Naive thymus-derived CD4-positive, alpha-beta T cell (primary cell): ENCODE results near the gene EIF2B2. TPM values are rescaled to one million over a fixed set of nuclear protein-coding genes. Genes with fewer than 3 reads are reported as not detected.
A peak's percentile ranks its signal among the peaks of the same experiment; 100 is the strongest.

Experiments
- ATAC-seq: fragments of 150-1000 bp; cut with Tn5 transposase; 2 replicates; pipeline ENCODE4 v1.10.0; 2021; ENCODE audit warnings: mild to moderate bottlenecking, moderate library complexity
- CTCF ChIA-PET: fragments of 350-600 bp; sonication (Branson Sonifier 250); formaldehyde crosslinking; loops from one replicate; lab custom pipeline; 2021; ENCODE audit warnings: antibody characterized with exemption; lab: Charles Lee
- POLR2A ChIA-PET: fragments of 350-600 bp; sonication (Branson Sonifier 250); formaldehyde crosslinking; loops from one replicate; lab custom pipeline; 2021; ENCODE audit warnings: antibody characterized with exemption, inconsistent platforms; lab: Charles Lee
- DNase-seq, 9 donors: peaks; one replicate each; pipeline versions ENCODE4 v3.0.0 to v3.0.0-alpha.2; 2020 to 2022; ENCODE audit warnings: mixed read lengths in 1 of 9
- H3K27ac ChIP-seq: one replicate; pipeline ENCODE4 v1.7.0; 2013; ENCODE audit warnings: mild to moderate bottlenecking, low read depth, low read length, moderate library complexity
- H3K27me3 ChIP-seq, 2 donors: one replicate each; pipeline ENCODE4 v1.7.0; 2013; ENCODE audit warnings: low read length in 2 of 2, mild to moderate bottlenecking in 2 of 2, moderate library complexity in 2 of 2; ENCODE audit not compliant: control insufficient read depth in 2 of 2, insufficient read depth in 2 of 2
- H3K36me3 ChIP-seq, 3 experiments: 1 replicate in 2 of 3; 2 replicates in 1 of 3; pipeline ENCODE4 v1.7.0; 2013; ENCODE audit warnings: low read length in 3 of 3, mild to moderate bottlenecking in 3 of 3, moderate library complexity in 1 of 3; ENCODE audit not compliant: insufficient read depth in 3 of 3, control insufficient read depth in 2 of 3
- H3K4me1 ChIP-seq, 2 donors: one replicate each; pipeline ENCODE4 v1.7.0; 2013; ENCODE audit warnings: low read length in 2 of 2, mild to moderate bottlenecking in 2 of 2, moderate library complexity in 1 of 2; ENCODE audit not compliant: control insufficient read depth in 2 of 2, insufficient read depth in 2 of 2
- H3K4me3 ChIP-seq: 2 replicates; pipeline ENCODE4 v1.7.0; 2013; ENCODE audit warnings: mild to moderate bottlenecking, low read length
- H3K9me3 ChIP-seq, 3 experiments: 1 replicate in 2 of 3; 2 replicates in 1 of 3; pipeline ENCODE4 v1.7.0; 2013; ENCODE audit warnings: low read length in 3 of 3; ENCODE audit not compliant: control insufficient read depth in 2 of 3
- H3K27ac Mint-ChIP-seq, 9 donors: one replicate each; pipeline ENCODE4 v1.8.0; 2020 to 2022; ENCODE audit warnings: mixed read lengths in 9 of 9, mild to moderate bottlenecking in 8 of 9, moderate library complexity in 5 of 9, inconsistent platforms in 2 of 9
- H3K27me3 Mint-ChIP-seq, 5 donors: one replicate each; pipeline ENCODE4 v1.8.0; 2021 to 2022; ENCODE audit warnings: mixed read lengths in 5 of 5, mild to moderate bottlenecking in 1 of 5
- H3K36me3 Mint-ChIP-seq, 5 donors: one replicate each; pipeline ENCODE4 v1.8.0; 2020 to 2022; ENCODE audit warnings: mixed read lengths in 5 of 5, mild to moderate bottlenecking in 3 of 5, inconsistent platforms in 1 of 5
- H3K4me1 Mint-ChIP-seq, 7 donors: one replicate each; pipeline ENCODE4 v1.8.0; 2020 to 2022; ENCODE audit warnings: mixed read lengths in 7 of 7, mild to moderate bottlenecking in 3 of 7, inconsistent platforms in 1 of 7
- H3K4me3 Mint-ChIP-seq, 10 donors: one replicate each; pipeline ENCODE4 v1.8.0; 2020 to 2022; ENCODE audit warnings: mild to moderate bottlenecking in 10 of 10, mixed read lengths in 10 of 10, moderate library complexity in 6 of 10, inconsistent platforms in 2 of 10
- H3K9me3 Mint-ChIP-seq, 11 donors: one replicate each; pipeline ENCODE4 v1.8.0; 2020 to 2022; ENCODE audit warnings: mixed read lengths in 11 of 11, mild to moderate bottlenecking in 4 of 11, inconsistent platforms in 1 of 11, moderate library complexity in 1 of 11
- intact Hi-C, 2 donors: fragments of 100-400 bp; cut with micrococcal nuclease; formaldehyde crosslinking; loops; one replicate each; pipeline ENCODE4 v1.15.1; 2023
- polyA plus RNA-seq, 2 donors: library from polyadenylated mRNA; unstranded; fragments of 300-500 nt; fragmentation: Illumina TruSeq; gene quantifications; one replicate each; pipeline ENCODE4 v1.2.3, GENCODE V29; 2021
- total RNA-seq, 6 experiments: library from RNA in 5 of 6; stranded (reverse) in 5 of 6; gene quantifications; 1 replicate in 5 of 6; 2 replicates in 1 of 6; pipeline ENCODE4 v1.2.3 and lab custom pipeline; 2021 to 2026

The EIF2B2 gene
- total and polyA plus RNA-seq, 7 experiments from 2014 or later, result 18.2 to 40.7 (median 24.6) TPM

- no peaks in the 10 kb centered on the region for H3K27me3 ChIP-seq
- Mint-ChIP-seq H3K27ac (peak overlapping the region in 3 of 9 donors; percentile 23 to 76 (median 60)), H3K36me3 (peaks cover 16 to 63% (median 37%) of the 10 kb centered on the region in 5 donors), H3K27me3 (peaks cover 0 to 2% (median 0%) of the 10 kb centered on the region in 5 donors), H3K9me3 (peaks cover 0 to 2% (median 0%) of the 10 kb centered on the region in 11 donors), H3K4me3 (peak overlapping the region in 3 of 10 donors; percentile 41 to 56 (median 54)), H3K4me1 (peaks cover 25 to 56% (median 51%) of the 10 kb centered on the region in 7 donors)
- ChIA-PET CTCF (no interaction called here), POLR2A (no interaction called here)
- no peak overlapping the region for H3K4me3 ChIP-seq
- H3K9me3 ChIP-seq, result no peaks in the 10 kb centered on the region
- intact Hi-C loops, result no loop called here
- no peak overlapping the region for H3K27ac ChIP-seq
- DNase-seq (no peak), ATAC-seq (no peak)
- peaks cover 15 to 44% (median 20%) of the 10 kb centered on the region in 3 experiments for H3K36me3 ChIP-seq
- H3K4me1 ChIP-seq, result peaks cover 15 to 23% of the 10 kb centered on the region in 2 donors
Observed at GRCh38 chr14:75005357-75005756, 2.6 kb downstream of the EIF2B2 start.

- H3K27ac Mint-ChIP-seq, result peak overlapping the region in 2 of 9 donors; percentile 30 to 32
Observed at GRCh38 chr14:75009176-75009575, 6.5 kb downstream of the EIF2B2 start.

DNA sequence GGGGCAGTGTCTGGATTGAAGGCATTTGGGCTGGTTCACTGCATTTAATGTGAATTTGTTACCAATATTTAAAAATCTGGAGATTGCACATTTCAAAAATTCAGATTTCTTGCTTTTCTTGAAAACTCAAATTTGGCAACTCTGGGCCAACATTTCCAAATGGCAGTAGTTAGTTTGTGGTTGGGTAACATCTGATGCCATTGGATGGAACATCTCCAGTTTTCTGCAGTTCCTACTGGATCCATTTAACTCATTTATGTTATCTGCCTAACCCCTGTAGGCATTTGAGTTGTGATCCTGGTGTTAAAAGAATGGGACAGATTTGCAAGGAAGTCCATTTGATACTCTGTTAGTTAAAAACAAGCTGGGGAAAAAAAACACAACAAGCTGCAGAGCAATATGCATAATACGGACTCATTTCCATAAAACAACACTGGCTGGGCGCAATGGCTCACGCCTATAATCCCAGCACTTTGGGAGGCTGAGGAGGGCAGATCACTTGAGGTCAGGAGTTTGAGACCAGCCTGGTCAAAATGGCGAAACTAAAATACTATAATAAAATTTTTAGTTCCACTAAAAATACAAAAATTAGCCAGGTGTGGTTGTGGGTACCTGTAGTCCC, 7.9 kb downstream of the EIF2B2 start:
- no peak for DNase-seq
- H3K27ac Mint-ChIP-seq, result peak overlapping the region in 8 of 9 donors; percentile 24 to 71 (median 46)
- H3K27ac ChIP-seq, result no peak overlapping the region
- CTCF ChIA-PET, result no interaction called here
- no peak overlapping the region for H3K4me3 ChIP-seq
- H3K36me3 Mint-ChIP-seq, result peaks cover 13 to 51% (median 33%) of the 10 kb centered on the region in 5 donors
- H3K27me3 ChIP-seq, result no peaks in the 10 kb centered on the region
- peaks cover 5 to 34% (median 17%) of the 10 kb centered on the region in 7 donors for H3K4me1 Mint-ChIP-seq
- POLR2A ChIA-PET, result no interaction called here
- peaks cover 26 to 66% (median 27%) of the 10 kb centered on the region in 3 experiments for H3K36me3 ChIP-seq
- ATAC-seq, result no peak
- H3K9me3 ChIP-seq, result no peaks in the 10 kb centered on the region
- H3K4me3 Mint-ChIP-seq, result no peak overlapping the region
- H3K4me1 ChIP-seq, result peaks cover 0 to 3% of the 10 kb centered on the region in 2 donors
- H3K9me3 Mint-ChIP-seq, result no peaks in the 10 kb centered on the region
- H3K27me3 Mint-ChIP-seq, result no peaks in the 10 kb centered on the region
- intact Hi-C loops, result no loop called here

More at GRCh38 chr14:75009176-75009575, 6.5 kb downstream of the EIF2B2 start:
- H3K9me3 Mint-ChIP-seq, result no peaks in the 10 kb centered on the region
- H3K4me1 Mint-ChIP-seq, result peaks cover 15 to 46% (median 31%) of the 10 kb centered on the region in 7 donors
- no peaks in the 10 kb centered on the region for H3K27me3 Mint-ChIP-seq
- Histone ChIP-seq H3K9me3 (no peaks in the 10 kb centered on the region), H3K4me1 (peaks cover 4 to 7% of the 10 kb centered on the region in 2 donors), H3K27ac (no peak overlapping the region), H3K4me3 (no peak overlapping the region), H3K36me3 (peaks cover 20 to 56% (median 21%) of the 10 kb centered on the region in 3 experiments), H3K27me3 (no peaks in the 10 kb centered on the region)
- no peak overlapping the region for H3K4me3 Mint-ChIP-seq
- DNase-seq (no peak), ATAC-seq (no peak)
- H3K36me3 Mint-ChIP-seq, result peaks cover 13 to 56% (median 37%) of the 10 kb centered on the region in 5 donors
- intact Hi-C loops, result no loop called here
- ChIA-PET POLR2A (interaction anchor here (0.7 kb wide), 1 partner anchor 36 kb away, joined by 4 read pairs; no protein-coding TSS in a partner anchor), CTCF (no interaction called here)

DNA sequence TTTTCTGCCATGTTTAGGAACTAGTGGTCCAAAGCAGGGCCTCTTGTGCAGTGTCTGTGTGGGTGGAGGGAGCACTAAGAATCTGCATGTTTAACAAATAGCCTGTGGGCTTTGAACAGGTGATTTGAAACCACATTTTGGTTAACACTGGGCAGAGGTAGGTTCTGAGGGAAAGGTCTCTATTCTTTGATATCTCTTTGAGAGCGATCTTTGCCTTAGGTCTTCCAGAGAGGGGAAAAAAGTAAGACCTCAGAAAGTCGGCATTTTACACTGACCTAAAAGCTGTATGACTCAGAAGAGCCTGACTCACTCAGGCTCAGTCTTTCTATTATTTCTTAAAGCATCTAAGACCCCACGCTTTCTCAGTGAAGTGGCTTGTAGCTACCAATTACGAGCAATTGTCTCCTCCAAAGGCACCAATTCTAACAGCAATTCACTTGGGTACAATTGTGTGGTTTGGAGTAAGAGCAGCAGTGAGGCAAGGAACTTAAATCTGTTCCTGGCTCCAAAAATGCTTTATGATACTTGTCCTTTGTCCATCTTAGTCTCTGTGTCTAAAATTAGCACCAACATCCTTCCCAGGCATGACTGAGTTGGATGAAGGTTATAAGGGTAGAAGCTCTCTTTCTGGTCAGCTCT, 8.8 kb downstream of the EIF2B2 start:
- no peaks in the 10 kb centered on the region for H3K9me3 ChIP-seq
- peaks cover 0 to 3% of the 10 kb centered on the region in 2 donors for H3K4me1 ChIP-seq
- ATAC-seq (no peak), DNase-seq (no peak)
- Mint-ChIP-seq H3K4me1 (peaks cover 5 to 30% (median 11%) of the 10 kb centered on the region in 7 donors), H3K4me3 (no peak overlapping the region), H3K27me3 (no peaks in the 10 kb centered on the region), H3K9me3 (no peaks in the 10 kb centered on the region), H3K27ac (peak overlapping the region in 8 of 9 donors; percentile 2 to 77 (median 62)), H3K36me3 (peaks cover 13 to 47% (median 36%) of the 10 kb centered on the region in 5 donors)
- ChIA-PET POLR2A (no interaction called here), CTCF (no interaction called here)
- H3K36me3 ChIP-seq, result peaks cover 17 to 64% (median 25%) of the 10 kb centered on the region in 3 experiments
- intact Hi-C loops, result no loop called here
- peak overlapping the region; percentile 1 for H3K27ac ChIP-seq
- no peaks in the 10 kb centered on the region for H3K27me3 ChIP-seq
- H3K4me3 ChIP-seq, result no peak overlapping the region

DNA sequence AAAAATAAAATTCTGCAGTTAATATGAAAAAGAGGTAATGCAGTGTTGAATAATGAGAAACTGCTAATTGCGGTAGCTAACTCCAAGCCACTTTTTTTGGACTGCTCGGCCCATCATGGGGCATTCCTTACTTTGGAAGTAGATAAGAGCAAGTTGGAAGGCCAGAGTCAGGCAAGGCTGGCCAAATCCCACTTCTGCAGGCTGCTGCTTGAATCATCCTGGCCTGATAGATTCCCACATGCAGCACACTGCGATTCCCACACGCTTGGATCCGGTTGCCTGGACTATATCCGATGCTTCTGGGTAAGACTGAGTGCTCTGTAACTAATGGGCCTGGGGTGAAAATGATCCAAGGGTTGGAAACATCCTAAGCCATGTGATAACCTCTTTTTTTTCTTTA, 10.6 kb downstream of the EIF2B2 start:
- H3K36me3 Mint-ChIP-seq, result peaks cover 8 to 37% (median 24%) of the 10 kb centered on the region in 5 donors
- H3K9me3 Mint-ChIP-seq, result no peaks in the 10 kb centered on the region
- peaks cover 0 to 20% (median 3%) of the 10 kb centered on the region in 7 donors for H3K4me1 Mint-ChIP-seq
- Histone ChIP-seq H3K27ac (no peak overlapping the region), H3K4me1 (no peaks in the 10 kb centered on the region), H3K4me3 (no peak overlapping the region), H3K36me3 (peaks cover 6 to 62% (median 17%) of the 10 kb centered on the region in 3 experiments), H3K27me3 (no peaks in the 10 kb centered on the region), H3K9me3 (no peaks in the 10 kb centered on the region)
- DNase-seq, result no peak
- ChIA-PET POLR2A (no interaction called here), CTCF (no interaction called here)
- no peaks in the 10 kb centered on the region for H3K27me3 Mint-ChIP-seq
- H3K4me3 Mint-ChIP-seq, result no peak overlapping the region
- H3K27ac Mint-ChIP-seq, result peak overlapping the region in 4 of 9 donors; percentile 25 to 59 (median 36)
- no peak for ATAC-seq
- intact Hi-C loops, result no loop called here

DNA sequence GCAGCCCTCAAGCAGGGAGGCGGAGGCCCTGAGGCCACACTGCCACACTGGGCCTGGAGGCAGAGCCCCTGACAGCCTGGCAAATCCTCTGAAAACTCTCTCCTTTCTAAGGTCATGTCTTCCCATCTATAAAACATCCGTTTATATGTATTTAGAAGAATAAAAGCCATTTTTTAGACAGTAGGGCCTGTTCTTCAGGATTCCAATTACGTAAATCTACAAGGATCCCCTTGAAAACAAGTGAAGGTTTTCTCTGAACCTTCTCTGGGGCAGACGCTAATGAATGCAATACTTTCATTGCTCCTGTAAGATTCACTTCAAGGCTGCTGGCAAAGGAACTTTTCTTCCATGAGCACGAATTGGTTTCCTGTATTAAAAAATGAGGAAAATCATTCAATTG, 12.8 kb downstream of the EIF2B2 start:
- peaks cover 3 to 37% (median 16%) of the 10 kb centered on the region in 5 donors for H3K36me3 Mint-ChIP-seq
- DNase-seq (no peak), ATAC-seq (no peak)
- H3K4me3 Mint-ChIP-seq, result no peak overlapping the region
- Histone ChIP-seq H3K27ac (no peak overlapping the region), H3K9me3 (no peaks in the 10 kb centered on the region), H3K36me3 (peaks cover 6 to 61% (median 17%) of the 10 kb centered on the region in 3 experiments), H3K4me3 (no peak overlapping the region), H3K4me1 (no peaks in the 10 kb centered on the region), H3K27me3 (no peaks in the 10 kb centered on the region)
- H3K27ac Mint-ChIP-seq, result peak overlapping the region in 1 of 9 donors; percentile 51
- POLR2A ChIA-PET, result no interaction called here
- H3K9me3 Mint-ChIP-seq, result no peaks in the 10 kb centered on the region
- intact Hi-C loops, result no loop called here
- H3K4me1 Mint-ChIP-seq, result peaks cover 0 to 13% (median 2%) of the 10 kb centered on the region in 7 donors
- CTCF ChIA-PET, result interaction anchor here (1.0 kb wide), 1 partner anchor 113 kb away, joined by 3 read pairs; no protein-coding TSS in a partner anchor
- H3K27me3 Mint-ChIP-seq, result no peaks in the 10 kb centered on the region
